G401 (cell line): ENCODE results near the gene SEBOX. TPM values are rescaled to one million over a fixed set of nuclear protein-coding genes. Genes with fewer than 3 reads are reported as not detected.

Experiments
- DNase-seq: peaks from one replicate; pipeline ENCODE4 v3.0.0-alpha.2; 2015; ENCODE audit warnings: low spot score
- in situ Hi-C: cut with HindIII; loops from 2 replicates; pipeline ENCODE4 v1.10.0; 2016; ENCODE audit warnings: low sequenced_read_pairs, mixed read lengths
- total RNA-seq: library from RNA; depleted of rRNA; stranded (reverse); fragments of >200 nt; shearing (Covaris generic); gene quantifications from 2 replicates; pipeline ENCODE4 v1.2.3, GENCODE V29; 2014

SEBOX gene
- total RNA-seq, 1 experiment from 2014 or later, result not detected

DNA sequence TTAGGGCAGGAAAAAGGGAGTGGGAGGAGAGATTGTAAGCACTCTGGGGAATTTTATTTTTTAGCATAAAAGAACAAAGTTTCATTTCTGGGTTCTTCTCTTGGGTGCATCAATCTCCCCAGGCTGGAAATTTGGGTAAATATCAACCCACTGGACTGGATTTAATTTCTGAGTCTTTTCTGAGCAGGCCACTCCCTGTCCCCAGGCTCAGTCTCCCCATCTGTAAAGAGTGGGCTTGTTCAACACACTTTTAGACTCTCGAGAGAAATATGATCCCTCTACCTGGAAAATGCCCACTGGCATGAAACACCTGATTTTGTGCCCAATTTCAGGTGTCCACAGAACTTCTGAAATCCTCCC is 5.7 kb upstream of the SEBOX start:
- DNase-seq, result no peak
- in situ Hi-C loops, result no loop called here

DNA sequence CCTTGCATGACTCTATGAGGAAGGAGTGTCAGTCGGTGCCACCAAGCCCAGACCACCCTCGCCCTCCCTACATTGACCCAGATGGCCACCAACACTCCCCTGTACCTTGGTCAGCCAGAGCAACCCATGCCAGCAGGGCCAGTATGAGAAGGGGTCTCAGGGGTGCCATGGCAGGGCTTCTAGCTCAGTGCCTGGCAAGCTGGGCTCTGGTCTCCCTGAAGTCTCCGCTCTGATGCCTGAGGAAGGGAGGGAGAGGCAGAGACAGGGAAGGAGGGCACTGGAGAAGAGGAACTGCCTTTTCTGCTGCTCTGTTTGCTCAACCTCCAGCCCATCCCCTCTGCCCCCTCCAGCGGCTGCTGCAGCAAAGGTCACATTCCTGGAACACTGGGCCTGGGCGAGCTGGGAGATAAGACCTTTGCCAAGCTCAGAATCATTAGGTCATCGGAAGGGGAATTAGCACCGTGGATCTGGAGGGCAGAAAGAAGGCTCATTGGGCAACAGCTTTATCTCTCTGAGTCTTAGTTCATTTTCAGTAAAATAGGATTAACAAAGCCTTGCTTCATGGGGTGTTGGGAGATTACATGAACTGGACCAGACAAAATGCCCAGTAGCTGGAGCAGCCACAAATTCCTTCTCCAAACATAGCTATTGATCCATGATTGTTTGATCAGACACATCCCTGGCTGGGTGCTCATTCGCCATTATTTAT is 5.2 kb upstream of the SEBOX start, which contains the start of gene VTN:
Gene VTN, minus strand, starts transcription at position 273 of the 709 bp plus-strand sequence. Its CDS starts 104 bp downstream, at position 169.
- in situ Hi-C loops, result no loop called here

DNA sequence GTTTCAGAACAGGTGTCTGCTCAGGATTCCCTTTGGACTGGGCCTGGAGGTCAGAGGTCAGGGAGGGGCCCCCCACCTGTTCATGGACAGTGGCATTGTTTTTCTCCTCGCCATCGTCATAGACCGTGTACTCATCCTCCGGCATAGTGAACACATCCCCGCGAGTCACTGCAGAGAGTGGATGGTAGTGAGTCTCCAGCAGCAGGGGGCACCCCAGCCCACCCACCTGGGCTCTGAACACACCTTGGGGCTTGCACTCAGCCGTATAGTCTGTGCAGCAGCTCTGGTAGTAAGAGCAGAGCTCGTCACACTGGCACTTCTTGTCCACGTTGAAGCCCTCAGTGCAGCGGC is 4.7 kb upstream of the SEBOX start:
- in situ Hi-C loops, result no loop called here
- DNase-seq, result no peak

More for the DNA sequence above, 5.2 kb upstream of the SEBOX start, which contains the start of gene VTN:
- peak; percentile 25 for DNase-seq

DNA sequence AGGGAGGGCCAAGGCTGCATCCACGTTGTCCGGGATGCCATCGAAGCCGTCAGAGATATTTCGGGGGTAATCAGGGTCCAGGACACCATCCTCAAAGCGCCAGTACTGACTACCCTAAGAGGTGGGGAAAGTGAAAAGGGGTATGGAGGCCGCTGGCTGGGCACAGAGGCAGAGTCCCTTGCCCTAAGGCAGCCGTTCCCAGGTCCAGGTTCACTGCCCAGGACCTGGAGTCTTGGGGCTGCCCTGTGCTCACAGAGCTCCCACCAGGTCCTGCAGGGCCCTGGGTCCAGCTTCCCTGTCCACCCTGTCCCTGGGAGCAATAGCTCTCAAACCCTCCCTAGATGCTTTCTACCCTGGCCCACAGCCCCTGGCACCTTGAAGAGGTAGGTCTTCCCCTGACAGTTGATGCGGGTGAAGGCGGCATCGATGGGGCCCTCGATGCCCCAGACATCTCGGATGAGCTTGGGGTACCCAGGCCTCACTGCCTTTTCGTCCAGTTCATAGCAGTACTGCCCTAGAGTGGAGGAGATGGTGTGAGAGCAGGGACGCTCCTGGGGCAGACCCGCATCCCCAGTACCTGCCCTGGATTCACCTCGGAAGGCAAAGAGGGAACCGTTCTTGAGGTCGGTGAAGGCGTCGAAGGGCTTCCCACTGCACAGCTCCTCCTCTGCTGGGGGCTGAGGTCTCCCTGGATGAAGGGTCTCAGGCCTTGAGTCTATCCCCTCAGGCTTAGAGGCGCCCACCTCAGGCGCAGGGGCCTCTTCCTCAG is 4.1 kb upstream of the SEBOX start:
- DNase-seq, result no peak
- in situ Hi-C loops, result no loop called here

DNA sequence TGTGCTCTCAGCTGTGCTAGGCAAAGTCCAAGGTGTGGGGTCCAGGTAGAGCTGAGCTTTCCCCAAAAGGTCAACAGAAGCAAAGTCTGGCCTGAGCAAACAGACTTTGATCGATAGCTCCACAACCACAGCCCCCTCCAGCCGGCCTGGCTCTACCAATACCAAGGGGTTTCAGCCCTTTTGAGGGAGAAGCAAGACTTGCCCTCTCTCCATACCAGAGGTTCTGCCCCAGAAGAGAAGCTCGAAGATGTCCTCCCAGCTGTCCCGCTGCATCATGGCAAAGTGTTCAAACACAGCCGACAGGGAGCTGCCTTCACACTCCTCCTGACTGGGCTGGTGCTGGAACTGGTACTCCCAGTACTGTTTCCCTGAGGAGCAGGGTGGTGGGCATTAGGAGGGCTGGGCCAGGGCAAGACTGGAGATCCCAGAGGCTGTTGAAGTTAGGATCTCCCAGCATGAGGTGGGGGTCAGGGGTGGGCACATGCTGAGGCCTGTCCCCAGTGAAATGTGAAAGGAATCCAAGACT is 3.4 kb upstream of the SEBOX start:
- in situ Hi-C loops, result no loop called here

DNA sequence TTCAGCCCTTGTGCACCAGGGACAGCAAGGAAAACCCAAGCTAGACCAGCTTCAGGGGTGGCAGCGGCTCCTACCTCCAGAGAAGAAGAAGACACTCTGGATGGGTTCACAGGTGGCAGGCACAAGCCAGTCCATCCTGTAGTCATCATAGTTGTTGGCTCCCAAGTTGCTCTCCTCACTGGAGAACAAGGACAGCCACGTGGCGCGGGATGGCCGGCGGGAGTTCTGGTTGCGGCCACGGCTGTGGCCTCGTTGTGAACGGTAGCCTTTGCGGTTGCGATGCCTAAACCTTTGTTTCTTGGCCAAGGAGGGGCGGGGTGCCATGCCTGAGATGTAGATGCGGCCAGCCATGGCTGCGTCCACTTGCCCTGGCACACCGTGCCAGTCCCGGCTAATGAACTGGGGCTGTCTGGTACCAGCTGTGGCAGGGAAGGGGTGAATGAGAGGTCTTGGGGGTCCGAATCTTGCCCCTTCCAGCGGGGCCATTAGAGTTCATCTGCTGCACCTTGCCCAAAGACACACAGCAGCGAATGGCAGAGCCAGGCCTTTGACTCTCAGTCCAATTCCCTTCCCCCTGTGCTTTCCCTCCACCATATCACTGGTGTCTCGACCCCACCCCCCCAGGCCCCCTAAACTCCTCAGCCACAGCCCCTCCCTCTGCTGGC is 2.8 kb upstream of the SEBOX start:
- in situ Hi-C loops, result no loop called here

More for the DNA sequence above, 3.4 kb upstream of the SEBOX start:
- DNase-seq, result no peak

DNA sequence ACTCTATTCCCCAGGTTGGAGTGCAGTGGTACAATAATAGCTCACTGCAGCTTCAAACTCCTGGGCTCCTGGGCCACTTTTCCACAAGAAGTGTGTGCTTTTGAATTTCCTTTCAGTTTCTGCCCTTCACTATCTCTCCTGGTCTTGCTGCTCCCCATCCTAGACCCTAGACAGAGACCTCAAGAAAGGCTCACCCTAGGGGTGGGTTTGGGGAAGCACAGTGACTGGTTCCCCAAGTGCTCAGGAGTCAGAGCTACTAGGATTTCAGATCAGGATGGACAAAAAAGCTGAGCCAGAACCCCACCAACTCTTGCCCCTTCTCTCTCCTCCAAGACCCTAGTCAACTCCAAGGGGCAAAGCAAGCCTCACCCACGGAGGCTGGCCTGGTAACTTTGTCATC is 1.6 kb upstream of the SEBOX start:
- in situ Hi-C loops, result no loop called here
- no peak for DNase-seq

More for the DNA sequence above, 2.8 kb upstream of the SEBOX start:
- no peak for DNase-seq

DNA sequence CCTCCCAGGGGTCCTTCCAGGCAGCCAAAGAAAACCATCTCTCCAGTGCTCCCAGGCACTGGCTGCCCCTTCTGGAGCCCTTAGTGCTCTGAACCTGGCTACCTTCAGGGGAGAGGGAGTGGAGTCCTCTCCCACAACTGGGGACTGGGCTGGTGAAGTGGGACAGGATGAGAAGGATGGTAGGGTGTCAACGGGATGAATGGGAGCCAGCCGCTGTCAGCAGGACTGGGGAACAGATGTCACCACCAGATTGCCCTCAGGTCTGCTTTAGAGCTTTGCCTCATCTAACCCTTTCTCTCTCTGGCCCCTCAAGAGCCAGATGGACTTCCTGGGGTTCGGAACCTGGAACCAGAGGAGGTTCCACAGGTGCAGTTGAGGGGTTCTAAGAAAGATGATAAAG is 488 bp upstream of the SEBOX start:
- no peak for DNase-seq
- in situ Hi-C loops, result no loop called here

DNA sequence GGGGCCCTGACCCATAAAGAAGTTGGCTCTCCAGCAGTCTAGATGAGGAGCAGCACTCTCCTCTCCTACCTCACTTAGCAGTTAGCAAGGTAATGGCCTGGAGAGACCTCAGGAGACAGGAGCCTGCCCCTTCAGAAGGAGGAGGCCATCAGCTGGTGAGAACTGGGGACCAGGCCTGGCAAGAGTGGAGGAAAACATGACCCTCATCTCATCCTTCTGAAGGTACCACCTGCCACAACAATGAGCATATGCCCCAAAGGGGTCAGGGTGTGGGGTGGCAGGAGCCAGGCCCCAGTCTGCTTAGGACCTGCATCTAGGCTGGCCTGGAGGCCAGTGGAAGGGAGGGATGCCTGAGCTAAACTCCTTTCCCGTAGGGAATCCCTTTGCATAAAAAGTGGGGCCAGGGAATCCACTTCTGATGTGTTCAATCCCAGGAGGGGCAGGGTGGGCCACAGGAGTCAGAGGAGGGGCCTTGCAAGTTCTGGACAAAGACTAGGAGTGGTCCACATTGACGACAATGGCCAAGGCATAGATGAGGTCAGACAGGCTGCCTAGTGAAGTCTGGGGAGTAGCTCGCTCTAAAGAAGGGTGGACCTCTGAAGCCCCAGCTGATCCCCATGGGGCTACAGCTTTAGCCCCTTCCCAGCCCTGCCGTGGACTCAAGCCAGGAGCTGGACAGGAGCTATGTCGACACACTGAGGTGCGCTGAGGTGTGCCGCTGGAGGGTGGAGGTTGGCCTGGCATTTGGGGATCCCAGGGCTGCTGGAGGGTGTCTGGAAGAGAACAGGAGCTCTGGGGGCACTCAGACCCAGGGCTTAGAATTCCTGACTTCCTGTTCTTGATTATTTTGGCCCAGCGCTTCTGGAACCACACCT is 986 bp downstream of the SEBOX start:
- no peak for DNase-seq
- in situ Hi-C loops, result no loop called here

DNA sequence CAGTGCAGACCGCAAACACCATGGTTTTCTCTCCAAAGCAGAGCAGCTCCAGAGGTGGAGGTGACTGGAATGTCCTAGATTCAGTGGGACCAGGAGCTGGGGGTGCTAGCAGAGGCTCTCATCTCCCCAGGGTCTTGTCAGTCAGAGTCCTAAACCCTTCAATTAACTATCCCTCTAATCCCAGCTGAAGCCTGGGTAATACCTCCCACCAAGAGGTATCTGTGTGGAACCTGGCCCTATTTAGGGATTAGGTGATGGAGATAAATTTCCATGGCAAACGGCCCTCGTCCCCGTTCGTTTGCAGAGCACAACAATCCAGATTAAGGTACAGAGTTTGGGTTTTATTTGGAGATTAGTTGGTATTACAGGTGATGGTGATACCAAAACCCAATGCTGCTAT is 1.8 kb downstream of the SEBOX start:
- in situ Hi-C loops, result no loop called here
- no peak for DNase-seq

DNA sequence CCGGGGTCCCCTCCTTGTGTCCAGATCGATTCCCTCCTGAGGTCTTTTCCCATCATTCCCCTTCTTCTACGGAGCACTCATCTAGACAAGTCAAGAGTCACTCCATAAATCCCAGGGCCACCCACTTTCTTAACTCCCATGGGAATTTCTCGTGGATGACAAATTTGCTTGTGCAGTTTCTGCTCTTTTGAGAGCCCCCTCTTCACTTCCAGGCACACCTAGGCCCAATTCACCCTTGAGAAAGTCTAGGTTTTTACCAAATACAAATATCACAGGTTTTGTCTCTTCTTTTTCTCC is 7.2 kb downstream of the SEBOX start:
- DNase-seq, result no peak
- in situ Hi-C loops, result no loop called here

DNA sequence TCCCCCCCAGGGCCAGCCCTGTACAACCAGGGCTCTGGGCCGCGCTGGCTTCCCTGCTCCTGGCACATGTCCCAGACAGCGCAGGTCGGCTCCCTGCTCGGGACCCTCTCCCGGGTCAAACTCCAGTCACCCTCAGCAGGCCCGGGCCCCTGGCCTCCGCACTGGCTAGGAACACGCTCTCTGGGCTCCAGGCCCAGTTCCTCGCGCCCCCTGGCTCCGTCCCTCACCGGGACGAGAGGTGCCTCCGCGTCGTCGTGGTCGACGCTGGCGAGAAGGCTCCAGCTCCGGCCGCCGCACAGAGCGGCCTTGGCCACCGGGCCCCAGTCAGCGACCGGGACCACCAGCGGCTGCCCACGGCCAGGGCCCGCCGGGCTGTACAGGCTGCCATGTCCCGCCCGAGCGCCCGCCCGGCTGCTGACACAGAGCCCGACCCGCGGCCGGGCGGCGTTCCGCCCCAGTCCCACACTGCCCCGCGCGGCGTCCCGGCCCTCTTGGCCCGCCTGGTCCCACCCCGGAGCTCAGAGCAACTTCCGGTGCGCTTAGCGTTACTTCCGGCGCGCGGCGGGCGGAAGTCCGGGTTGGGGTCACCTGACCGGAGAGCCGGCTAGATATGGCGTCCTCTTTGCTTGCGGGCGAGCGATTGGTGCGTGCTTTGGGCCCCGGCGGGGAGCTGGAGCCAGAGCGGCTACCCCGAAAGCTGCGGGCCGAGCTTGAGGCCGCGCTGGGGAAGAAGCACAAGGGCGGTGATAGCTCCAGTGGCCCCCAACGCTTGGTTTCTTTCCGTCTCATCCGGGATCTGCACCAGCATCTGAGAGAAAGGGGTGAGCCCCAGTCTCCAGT is 7.7 kb downstream of the SEBOX start, which contains the start of gene POLDIP2:
Gene POLDIP2, minus strand, starts transcription at position 467 of the 840 bp plus-strand sequence. Its CDS starts 79 bp downstream, at position 388.
- in situ Hi-C loops, result no loop called here
- peak; percentile 92 for DNase-seq

DNA sequence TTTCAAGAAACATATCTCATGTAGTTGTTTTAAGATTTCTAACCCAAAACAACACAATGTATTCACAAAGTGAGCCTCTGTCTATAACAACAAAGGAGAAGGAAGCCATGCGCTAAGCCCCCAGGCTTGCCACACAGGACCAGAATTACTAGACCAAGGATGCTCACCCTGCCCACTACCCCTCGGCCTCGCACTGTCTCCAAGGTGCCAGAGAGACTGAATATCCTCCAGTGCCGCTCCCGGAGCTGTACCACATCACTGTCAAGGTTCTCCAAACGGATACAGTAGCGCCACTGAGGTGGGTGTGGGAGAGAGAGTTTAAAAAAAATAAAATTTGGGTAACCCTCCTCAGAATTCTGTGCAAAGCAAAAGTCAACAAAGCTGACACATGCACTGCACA is 14.7 kb downstream of the SEBOX start:
- no peak for DNase-seq
- in situ Hi-C loops, result no loop called here

DNA sequence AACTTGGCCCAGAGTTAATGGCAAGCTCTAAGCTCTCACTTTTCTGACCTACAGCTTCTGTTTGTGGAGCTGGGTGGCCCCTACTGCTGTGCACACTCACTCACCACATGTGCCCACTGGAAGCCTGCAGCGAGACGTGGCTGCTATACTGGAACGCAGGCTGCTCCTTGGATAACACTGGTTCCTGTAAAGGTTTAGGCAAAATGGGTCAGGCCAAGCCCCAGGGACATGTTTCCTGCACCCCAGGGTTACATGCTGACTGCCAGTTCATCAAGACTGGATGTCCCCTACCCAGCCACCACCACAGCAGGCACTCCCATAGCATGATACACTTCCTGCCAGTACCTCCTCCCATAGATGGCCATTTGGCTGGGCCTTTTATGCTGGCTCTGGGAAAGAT is 16.0 kb downstream of the SEBOX start:
- in situ Hi-C loops, result no loop called here
- no peak for DNase-seq

DNA sequence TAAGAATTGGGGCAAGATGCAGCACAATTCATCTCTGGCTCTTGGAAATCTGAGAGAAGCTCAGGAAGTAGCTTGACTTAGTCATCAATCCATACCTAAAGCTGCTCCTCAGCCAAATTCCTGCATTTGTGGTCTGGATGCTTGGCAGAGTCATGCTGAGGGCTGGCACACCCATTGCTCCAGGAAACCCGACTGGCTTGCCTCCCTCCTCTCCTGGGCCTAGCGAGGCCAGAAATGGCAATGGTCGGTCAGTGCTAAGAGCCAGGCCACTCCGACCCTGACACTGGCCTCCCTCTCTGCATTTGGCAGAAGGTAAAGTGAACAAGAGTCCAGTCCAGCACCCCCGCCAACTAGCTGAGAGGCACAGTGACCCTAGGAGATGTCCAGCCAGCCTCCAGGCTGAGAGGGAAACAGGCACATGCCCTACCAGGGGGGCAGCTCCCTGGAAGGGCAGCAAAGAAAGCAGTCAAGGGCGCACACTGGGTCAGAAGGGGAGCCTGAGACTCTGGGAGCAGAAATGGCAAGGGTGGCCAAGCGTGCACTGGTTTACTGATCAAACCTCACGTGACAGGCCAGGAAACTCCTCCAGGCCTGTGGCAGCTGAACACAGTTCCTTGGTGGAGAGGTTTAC is 17.6 kb downstream of the SEBOX start:
- DNase-seq, result no peak
- in situ Hi-C loops, result no loop called here

DNA sequence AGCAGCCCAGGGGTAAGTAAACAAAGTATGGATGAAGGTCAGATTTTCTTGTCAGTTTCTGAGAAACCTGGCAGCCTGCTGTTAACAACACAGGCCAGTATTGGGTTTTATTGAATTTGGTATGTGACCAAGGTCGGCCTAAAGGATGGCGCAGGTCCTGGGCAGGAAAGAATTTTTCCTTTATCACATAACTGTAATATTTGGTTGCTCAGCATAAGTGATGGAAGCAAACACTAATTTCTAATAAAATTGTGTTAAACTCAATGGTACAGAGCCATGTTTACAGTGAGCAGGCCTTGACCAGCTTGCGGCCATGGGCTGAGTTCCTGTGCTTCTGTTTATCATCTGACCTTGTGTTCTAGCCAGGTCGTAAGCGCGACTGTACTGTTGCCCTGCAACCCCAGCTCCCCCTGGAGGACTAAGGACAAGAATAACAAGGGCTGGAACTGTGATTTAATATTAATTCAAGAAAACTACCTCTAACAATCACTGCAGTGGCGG is 18.2 kb downstream of the SEBOX start:
- in situ Hi-C loops, result no loop called here
- no peak for DNase-seq

DNA sequence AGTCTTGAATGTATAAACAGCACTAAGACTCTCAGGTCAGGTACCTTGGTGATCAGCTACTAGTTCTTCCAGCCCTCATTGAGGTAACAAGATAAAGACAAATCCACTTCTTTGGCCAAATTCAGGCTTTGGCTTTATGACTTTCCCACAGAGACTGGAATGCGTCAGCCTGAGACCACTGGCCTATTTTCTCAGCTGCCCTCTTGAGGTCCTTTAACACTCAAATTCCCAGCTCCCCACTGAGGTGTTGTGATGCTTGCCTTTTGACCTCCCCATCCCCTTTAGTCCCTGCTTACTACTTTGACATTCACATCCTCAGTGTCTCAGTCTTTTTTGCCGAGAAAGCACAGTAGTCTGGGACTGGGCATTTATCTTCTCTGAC is 18.8 kb downstream of the SEBOX start:
- in situ Hi-C loops, result no loop called here

More for the DNA sequence above, 18.8 kb downstream of the SEBOX start:
- no peak for DNase-seq
